SKM-1 (cell line): ENCODE measurements around the gene PTPRT.

ENCODE experiments used
- DNase-seq: peaks from one replicate; lab custom pipeline; 2025; ENCODE audit not compliant: unreplicated experiment; lab: John Stamatoyannopoulos, UW

Gene PTPRT

DNA sequence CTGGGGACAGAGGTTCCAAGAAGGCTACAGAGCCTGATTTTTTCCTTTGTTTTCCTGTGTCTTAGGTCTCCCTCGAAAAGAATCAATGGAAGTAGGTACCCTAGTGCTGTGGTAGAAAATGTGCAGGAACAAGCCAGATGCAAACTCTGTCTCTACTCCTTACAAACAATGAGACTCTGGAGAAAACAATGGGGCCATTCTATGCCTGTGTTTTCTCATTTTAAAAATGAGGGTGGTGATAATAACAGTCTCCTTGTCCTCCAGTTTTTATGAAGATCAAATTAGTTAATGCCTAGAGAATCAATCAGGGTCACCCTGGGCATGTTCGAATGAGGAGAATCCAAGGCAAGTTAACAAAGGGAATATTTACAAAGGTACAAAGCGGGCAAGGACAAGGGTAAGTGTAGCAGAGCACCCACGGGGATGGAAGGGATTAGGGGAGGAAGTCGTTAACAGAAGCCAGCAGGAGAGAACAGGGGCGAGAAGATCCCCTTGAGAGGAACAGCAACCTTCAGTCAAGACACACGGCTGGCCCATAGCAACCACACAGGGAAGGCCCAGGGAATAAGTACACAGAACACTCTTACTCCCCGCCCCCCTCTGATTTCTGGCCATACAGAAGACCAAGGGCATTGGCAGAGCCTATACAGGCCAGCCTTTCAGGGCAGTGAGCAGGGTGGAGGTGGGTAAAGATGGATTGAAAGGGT is 342.8 kb downstream of the PTPRT start:
- DNase-seq = no peak

DNA sequence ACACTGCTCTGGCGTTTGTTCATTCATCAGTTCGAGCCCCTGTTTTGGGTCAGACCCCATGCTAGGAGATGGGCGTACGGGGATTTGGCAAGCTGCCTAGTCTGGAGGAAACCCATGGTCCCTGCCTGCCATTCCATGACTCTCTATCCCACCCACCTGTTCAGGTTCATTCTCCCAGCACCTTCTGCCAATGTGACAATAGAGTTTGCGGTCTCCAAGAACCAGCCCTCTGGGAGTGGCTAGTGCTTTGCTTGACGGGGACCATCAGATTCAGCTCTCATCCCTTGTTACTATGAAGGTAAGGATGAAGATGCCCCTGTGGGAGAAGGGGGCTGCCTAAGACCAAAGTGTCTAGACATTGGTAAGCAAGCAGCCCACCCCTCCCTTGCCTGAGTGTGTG is 345.0 kb downstream of the PTPRT start:
- DNase-seq = no peak

DNA sequence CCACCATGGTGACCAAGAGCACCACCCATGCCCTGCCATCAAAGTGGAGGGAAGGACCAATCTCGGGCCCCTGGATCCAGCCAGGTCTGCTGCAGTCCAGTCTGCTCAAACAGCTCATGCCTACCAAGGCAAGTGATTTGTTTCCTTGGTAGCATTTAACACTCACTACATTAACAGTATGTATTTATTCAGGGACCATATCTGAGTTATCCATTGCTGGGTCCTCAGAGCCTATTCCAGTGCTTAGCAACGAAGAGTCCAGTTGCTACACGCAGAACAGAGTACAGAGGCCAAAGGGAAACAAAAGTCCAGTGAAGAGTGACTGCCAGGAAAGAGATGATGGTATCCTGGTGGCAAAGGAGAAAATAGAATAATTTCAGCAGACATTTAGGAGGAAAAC is 352.2 kb downstream of the PTPRT start:
- DNase-seq = no peak

- DNase-seq = no peak
Measured at GRCh38 chr20:42836339-42836738, 353.4 kb downstream of the PTPRT start.

- DNase-seq = no peak
Measured at GRCh38 chr20:42807876-42808275, 381.8 kb downstream of the PTPRT start.

- no peak for DNase-seq
Measured at GRCh38 chr20:42795111-42795695, 394.5 kb downstream of the PTPRT start.

DNA sequence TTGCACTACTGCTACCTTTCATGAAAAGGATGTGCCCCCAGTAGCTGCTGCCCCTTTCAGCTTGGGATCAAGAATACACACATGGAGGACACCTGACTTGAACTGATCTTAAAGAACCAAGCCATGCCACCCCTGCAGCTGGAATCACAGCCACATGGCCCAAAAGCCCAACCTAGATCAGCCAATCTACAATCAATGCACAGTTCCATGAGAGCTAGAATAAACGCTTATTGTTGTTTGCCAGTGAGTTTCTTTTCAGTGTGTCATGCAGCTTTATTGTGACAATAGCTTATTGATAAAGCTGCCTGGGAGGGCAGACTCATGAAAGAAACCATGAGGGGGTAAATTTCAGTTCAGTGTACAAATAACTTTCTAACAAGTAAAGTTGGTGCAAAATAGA is 397.7 kb downstream of the PTPRT start:
- DNase-seq = no peak

DNA sequence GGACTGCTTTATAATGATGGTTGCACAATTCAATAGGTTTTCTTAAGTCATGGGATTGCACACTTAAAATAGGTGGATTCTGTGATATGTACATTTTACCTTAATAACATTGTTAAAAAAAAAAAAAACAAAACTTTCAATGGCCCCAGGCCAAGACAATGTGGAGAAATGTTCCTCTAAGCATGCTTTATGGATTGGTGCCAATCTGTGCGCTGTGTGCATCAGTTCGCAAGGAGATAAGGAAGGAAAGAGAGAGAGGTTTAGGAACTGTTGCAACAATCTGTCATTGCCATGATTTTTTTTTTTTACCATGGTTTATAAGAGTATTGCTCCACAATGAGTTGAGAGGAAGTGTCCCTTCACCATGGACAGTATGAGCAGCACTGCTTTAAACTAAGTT is 399.6 kb downstream of the PTPRT start:
- DNase-seq = no peak

DNA sequence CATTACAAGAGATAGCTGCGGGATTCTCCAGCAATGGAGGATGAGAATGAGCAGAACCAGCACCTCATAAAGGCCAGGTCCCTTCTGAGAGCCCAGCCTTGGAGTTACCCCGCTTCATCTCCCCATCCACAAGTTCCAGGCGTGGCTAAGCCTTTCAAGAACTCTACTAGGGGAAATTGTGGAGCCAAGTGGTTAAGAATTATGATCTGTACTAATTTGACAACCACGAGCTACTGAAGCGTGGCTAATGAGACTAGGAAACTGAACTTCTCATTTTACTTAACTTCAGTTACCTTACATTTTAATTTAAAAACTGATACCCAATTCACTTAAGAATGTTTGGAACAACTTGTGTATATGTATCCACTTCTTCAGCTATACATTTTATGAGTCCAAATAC is 401.0 kb downstream of the PTPRT start:
- no peak for DNase-seq

DNA sequence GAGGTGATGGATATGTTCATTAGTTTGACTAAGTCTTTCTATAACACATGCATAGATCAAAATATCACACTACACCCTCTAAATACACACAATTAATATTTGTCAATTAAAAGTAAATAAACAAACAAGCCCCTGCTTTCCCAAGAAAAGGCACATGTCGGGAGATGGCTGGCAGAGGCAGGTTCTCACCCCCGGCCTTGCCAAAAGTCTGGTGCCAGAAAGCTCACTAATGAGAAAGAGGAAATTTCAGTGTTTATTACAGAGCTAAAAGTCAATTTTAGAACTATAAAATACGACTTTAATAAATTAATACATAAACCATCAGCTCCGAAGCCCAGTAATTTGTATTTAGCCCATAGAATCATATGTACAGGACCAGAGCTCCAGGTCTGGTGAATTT is 404.7 kb downstream of the PTPRT start:
- no peak for DNase-seq

GRCh38 chr20:42779216-42779615 is 410.5 kb downstream of the PTPRT start:
- DNase-seq = no peak

- no peak for DNase-seq
Measured at GRCh38 chr20:42775866-42776265, 413.8 kb downstream of the PTPRT start.

GRCh38 chr20:42775037-42775436 is 414.7 kb downstream of the PTPRT start:
- DNase-seq = no peak

DNA sequence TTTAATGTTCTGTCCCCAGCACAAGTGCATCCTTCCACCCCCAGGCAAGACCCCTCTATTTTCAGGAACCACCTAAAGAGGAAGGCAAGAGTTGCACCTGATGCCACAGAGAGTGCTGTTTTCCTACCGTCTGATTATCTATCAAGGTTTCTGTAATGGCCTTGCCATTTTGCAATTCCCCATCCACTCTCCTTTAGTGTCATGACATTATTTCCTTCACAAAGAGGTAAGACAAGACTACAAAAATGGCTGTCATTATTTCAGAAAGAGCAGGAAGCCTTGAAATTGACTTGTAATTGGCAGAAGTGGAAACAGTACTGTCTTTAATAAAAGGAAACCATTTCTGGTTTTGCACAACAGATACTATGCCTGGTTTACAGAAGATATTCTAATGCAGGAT is 426.7 kb downstream of the PTPRT start:
- no peak for DNase-seq

GRCh38 chr20:42756991-42757390 is 432.7 kb downstream of the PTPRT start:
- DNase-seq = no peak

DNA sequence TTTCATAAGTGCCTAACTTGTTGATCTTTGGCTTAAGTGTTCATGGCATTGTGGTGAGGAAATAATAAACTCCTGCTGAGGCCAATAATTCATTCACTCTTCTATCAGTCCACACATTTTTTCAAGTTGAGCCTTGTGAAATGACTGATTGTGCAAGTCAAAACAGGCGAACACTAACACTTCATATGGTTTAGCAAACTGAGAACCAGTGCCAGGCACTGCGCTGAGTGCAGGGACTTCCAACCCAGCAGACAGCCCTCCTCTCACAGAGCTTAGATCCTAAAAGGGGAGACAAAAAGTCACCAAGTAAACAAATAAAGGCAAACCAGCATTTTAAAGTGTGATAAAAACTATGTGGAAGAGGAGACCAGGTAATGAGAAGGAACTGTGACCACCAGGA is 435.0 kb downstream of the PTPRT start:
- DNase-seq = no peak

- DNase-seq = no peak
Measured at GRCh38 chr20:42752620-42753019, 437.1 kb downstream of the PTPRT start.

- no peak for DNase-seq
Measured at GRCh38 chr20:42749556-42749955, 440.1 kb downstream of the PTPRT start.

- DNase-seq = no peak
Measured at GRCh38 chr20:42747765-42748411, 441.8 kb downstream of the PTPRT start.

DNA sequence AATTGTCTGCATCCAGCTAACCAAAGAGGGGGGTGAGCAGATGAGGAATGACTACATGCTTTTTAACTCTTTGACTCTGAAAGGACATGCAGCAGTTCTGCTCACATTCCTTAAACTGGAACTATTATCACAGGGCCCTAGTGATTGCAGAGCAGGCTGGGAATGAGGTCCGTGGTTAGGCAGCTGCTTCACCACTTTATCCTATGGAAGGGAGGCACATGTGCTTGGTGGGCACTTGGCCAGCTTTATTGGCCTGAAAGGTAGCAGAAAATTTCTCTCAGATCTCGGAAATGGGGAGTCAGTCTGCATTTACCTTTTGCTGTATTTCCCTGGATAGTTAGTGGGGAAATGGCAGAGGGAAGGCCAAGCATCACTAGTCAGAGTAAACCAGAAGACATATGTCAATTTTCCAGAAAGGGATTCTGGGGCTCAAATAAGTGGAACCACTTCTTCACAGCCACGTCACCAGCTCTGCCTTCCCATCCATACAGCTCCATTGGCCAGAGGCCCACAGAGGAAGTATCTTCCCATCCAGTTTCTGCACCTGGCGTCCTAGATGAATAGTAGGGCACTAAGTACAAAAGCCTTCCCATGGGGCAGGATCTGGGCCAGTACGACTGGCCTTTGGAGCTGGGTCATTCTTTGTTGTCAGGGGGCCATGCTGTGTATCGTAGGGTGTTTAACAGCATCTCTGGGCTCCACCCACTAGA is 444.8 kb downstream of the PTPRT start:
- no peak for DNase-seq

DNA sequence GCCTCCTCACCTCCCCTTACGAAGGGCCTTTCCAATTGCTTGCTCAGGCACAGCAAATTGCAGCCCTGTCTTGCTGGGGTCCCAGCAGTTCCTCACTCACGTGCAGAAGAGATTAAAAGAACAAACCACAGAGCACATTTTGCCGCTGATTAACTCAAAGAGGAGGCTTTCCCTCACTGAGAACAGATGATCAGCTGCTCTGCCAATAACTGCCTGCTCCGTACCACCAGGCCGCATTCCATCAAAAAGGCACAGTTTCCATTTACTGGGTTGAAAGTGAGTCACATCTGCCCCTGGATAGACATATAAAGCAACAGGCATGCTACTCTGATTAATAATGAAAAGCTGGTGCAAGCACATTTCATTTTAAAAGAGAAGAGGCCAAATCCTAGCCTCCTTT is 446.8 kb downstream of the PTPRT start:
- no peak for DNase-seq

- no peak for DNase-seq
Measured at GRCh38 chr20:42741906-42742305, 447.8 kb downstream of the PTPRT start.
